K562 (cell line): ENCODE measurements around the gene RTL10. TPM values are rescaled to one million over a fixed set of nuclear protein-coding genes. Genes with fewer than 3 reads are reported as not detected.

Source experiments
- CBX2 ChIP-seq: fragments of 200-600 bp; sonication (generic); IDR thresholded peaks from one replicate; pipeline ENCODE4 v1.6.1; 2012; ENCODE audit warnings: mild to moderate bottlenecking, low read length, inconsistent platforms; ENCODE audit not compliant: insufficient read depth, poor library complexity, severe bottlenecking
- ELF1 ChIP-seq: fragments of 200-800 bp; sonication (Bioruptor generic); IDR thresholded peaks from 2 replicates; pipeline ENCODE4 v1.6.1; 2016; ENCODE audit warnings: missing genetic modification characterization, missing compliant biosample characterization
- HDAC1 ChIP-seq, 2 experiments: fragments of 450-650 bp; IDR thresholded peaks; 2 replicates each; pipeline ENCODE4 v1.6.1; 2016 to 2017; ENCODE audit warnings: inconsistent platforms in 1 of 2, mild to moderate bottlenecking in 1 of 2, moderate library complexity in 1 of 2
- ILF3 ChIP-seq: fragments of 450-650 bp; IDR thresholded peaks from 2 replicates; pipeline ENCODE4 v1.6.1; 2018; ENCODE audit warnings: antibody characterized with exemption, mild to moderate bottlenecking, moderate library complexity, borderline replicate concordance
- KAT2B ChIP-seq: IDR thresholded peaks from one replicate; pipeline ENCODE4 v1.6.1; 2012; ENCODE audit warnings: low read depth, mild to moderate bottlenecking, control low read depth, inconsistent platforms, low read length, moderate library complexity
- KHSRP ChIP-seq: fragments of 450-650 bp; IDR thresholded peaks from 2 replicates; pipeline ENCODE4 v1.6.1; 2017
- NCOR1 ChIP-seq: fragments of 450-650 bp; IDR thresholded peaks from 2 replicates; pipeline ENCODE4 v1.6.1; 2016; ENCODE audit warnings: mild to moderate bottlenecking, moderate library complexity
- NELFE ChIP-seq: IDR thresholded peaks from 2 replicates; pipeline ENCODE4 v1.6.1; 2011; ENCODE audit warnings: mild to moderate bottlenecking; ENCODE audit not compliant: insufficient read depth, insufficient read length
- NFE2L1 ChIP-seq: fragments of 450-650 bp; IDR thresholded peaks from 2 replicates; pipeline ENCODE4 v1.6.1; 2016; ENCODE audit warnings: missing genetic modification characterization, low read depth, mild to moderate bottlenecking, missing compliant biosample characterization, moderate library complexity, borderline replicate concordance
- PHB2 ChIP-seq: fragments of 450-650 bp; IDR thresholded peaks from 2 replicates; pipeline ENCODE4 v1.6.1; 2017; ENCODE audit warnings: low read depth
- PML ChIP-seq: IDR thresholded peaks from 2 replicates; pipeline ENCODE4 v1.6.1; 2012; ENCODE audit warnings: low read length, inconsistent platforms
- TARDBP ChIP-seq: fragments of 450-650 bp; IDR thresholded peaks from 2 replicates; pipeline ENCODE4 v1.6.1; 2016
- U2AF1 ChIP-seq: fragments of 200-400 bp; formaldehyde crosslinking; optimal IDR thresholded peaks from 2 replicates; pipeline ENCODE3; 2017; ENCODE audit warnings: mild to moderate bottlenecking, low read depth, low read length, moderate library complexity
- ZNF354B ChIP-seq: fragments of 250-450 bp; sonication (Bioruptor Pico); IDR thresholded peaks from 2 replicates; pipeline ENCODE4 v1.4.0; 2020
- ZNF780A ChIP-seq: fragments of 250-450 bp; sonication (Bioruptor Pico); IDR thresholded peaks from 2 replicates; pipeline ENCODE4 v1.5.0; 2021; ENCODE audit warnings: mild to moderate bottlenecking
- polyA plus RNA-seq, 8 experiments: library from polyadenylated mRNA; depleted of rRNA in 4 of 8; stranded (reverse) in 5 of 8; unstranded in 3 of 8; fragments of >200 nt; fragmentation: Nextera tagmentation in 2 of 8; fragmentation: Illumina TruSeq in 1 of 8; extraction: Ambion mirVana in 2 of 8; extraction: Trizol in 1 of 8; gene quantifications; 2 replicates each; pipeline versions ENCODE4 v1.2.1 to v1.2.3, GENCODE V29; 2011 to 2014; ENCODE audit warnings: inconsistent platforms in 1 of 8, missing spikeins in 1 of 8
- total RNA-seq, 7 experiments: library from RNA; depleted of rRNA in 6 of 7; stranded (reverse); fragments of >200 nt in 6 of 7; fragmentation: Illumina TruSeq in 2 of 7; extraction: Trizol in 2 of 7; gene quantifications; 2 replicates each; pipeline versions ENCODE4 v1.2.1 to v1.2.3, GENCODE V29; 2011 to 2021; ENCODE audit warnings: low replicate concordance in 1 of 7
- TF ChIP-seq, protein P1 (sequence below): fragments of 250-450 bp; sonication (Bioruptor Pico); IDR thresholded peaks from 2 replicates; pipeline ENCODE4 v1.8.0; 2021; ENCODE audit warnings: borderline replicate concordance, mild to moderate bottlenecking, moderate library complexity; ENCODE audit not compliant: poor library complexity, severe bottlenecking
- TF ChIP-seq, protein P2 (sequence below): fragments of 450-650 bp; IDR thresholded peaks from 2 replicates; pipeline ENCODE4 v1.7.1; 2018; ENCODE audit warnings: mild to moderate bottlenecking, low read depth; ENCODE audit not compliant: partially characterized antibody
- TF ChIP-seq, protein P3 (sequence below): sonication (generic); formaldehyde crosslinking; IDR thresholded peaks from 2 replicates; pipeline ENCODE4 v1.8.0; 2022; ENCODE audit warnings: mild to moderate bottlenecking, missing genetic modification reagents

RTL10 gene
- total and polyA plus RNA-seq, 9 of the 15 experiments (the other 6 are each of a cell fraction or from before 2014, with no cell fraction given) = 19.8 to 75.5 (median 32.5) TPM

DNA sequence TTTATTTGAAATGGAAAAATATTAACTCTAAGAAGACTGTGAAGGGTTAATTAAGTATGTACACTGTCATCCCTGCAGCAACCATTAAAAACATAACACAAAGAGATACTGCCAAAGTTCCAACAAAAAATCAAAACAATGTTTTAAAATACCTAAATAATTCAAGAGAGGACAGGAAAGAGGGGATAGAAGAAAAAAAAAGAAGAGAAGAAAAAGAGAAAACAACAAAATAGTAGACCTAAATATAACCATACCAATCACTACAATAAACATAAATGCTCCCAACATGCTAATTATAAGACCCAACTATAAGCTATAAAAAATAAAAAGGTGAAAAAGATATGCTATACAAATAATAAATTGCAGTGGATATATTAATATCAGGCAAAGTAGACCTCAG lies 20.1 kb downstream of the RTL10 start (continued):
- TF ChIP-seq, protein P1, sequence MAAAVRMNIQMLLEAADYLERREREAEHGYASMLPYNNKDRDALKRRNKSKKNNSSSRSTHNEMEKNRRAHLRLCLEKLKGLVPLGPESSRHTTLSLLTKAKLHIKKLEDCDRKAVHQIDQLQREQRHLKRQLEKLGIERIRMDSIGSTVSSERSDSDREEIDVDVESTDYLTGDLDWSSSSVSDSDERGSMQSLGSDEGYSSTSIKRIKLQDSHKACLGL (CRISPR knock-in tag) = no peak
- peak; percentile 76 for TF ChIP-seq U2AF1
- TF ChIP-seq CBX2 = no peak
- TF ChIP-seq, protein P2, sequence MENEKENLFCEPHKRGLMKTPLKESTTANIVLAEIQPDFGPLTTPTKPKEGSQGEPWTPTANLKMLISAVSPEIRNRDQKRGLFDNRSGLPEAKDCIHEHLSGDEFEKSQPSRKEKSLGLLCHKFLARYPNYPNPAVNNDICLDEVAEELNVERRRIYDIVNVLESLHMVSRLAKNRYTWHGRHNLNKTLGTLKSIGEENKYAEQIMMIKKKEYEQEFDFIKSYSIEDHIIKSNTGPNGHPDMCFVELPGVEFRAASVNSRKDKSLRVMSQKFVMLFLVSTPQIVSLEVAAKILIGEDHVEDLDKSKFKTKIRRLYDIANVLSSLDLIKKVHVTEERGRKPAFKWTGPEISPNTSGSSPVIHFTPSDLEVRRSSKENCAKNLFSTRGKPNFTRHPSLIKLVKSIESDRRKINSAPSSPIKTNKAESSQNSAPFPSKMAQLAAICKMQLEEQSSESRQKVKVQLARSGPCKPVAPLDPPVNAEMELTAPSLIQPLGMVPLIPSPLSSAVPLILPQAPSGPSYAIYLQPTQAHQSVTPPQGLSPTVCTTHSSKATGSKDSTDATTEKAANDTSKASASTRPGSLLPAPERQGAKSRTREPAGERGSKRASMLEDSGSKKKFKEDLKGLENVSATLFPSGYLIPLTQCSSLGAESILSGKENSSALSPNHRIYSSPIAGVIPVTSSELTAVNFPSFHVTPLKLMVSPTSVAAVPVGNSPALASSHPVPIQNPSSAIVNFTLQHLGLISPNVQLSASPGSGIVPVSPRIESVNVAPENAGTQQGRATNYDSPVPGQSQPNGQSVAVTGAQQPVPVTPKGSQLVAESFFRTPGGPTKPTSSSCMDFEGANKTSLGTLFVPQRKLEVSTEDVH = peak; percentile 23
- TF ChIP-seq, protein P3, sequence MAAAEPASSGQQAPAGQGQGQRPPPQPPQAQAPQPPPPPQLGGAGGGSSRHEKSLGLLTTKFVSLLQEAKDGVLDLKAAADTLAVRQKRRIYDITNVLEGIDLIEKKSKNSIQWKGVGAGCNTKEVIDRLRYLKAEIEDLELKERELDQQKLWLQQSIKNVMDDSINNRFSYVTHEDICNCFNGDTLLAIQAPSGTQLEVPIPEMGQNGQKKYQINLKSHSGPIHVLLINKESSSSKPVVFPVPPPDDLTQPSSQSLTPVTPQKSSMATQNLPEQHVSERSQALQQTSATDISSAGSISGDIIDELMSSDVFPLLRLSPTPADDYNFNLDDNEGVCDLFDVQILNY (CRISPR knock-in tag) = no peak
- no peak for TF ChIP-seq ILF3
- TF ChIP-seq TARDBP = no peak
- TF ChIP-seq NFE2L1 (tag) = no peak
- no peak for TF ChIP-seq KAT2B
- TF ChIP-seq PML = no peak
- TF ChIP-seq NELFE = no peak
- TF ChIP-seq ZNF780A = no peak
- TF ChIP-seq ELF1 (tag) = no peak
- TF ChIP-seq PHB2 = peak; percentile 51; the same call in 1 of the 2 replicates
- TF ChIP-seq ZNF354B (CRISPR knock-in tag) = no peak
- TF ChIP-seq KHSRP = peak; percentile 50; the same call in 1 of the 2 replicates
- TF ChIP-seq HDAC1 (IDR thresholded peaks at IDR 0.05) = peak; percentile 24 to 29; a peak in 1 of 4 replicates
- TF ChIP-seq NCOR1 = no peak
